ENCODE measurements around the gene RNF220. TPM values are rescaled to one million over a fixed set of nuclear protein-coding genes. Genes with fewer than 3 reads are reported as not detected.

RNF220 gene
- polyA plus RNA-seq, 1 donor (not counting 4 experiments of a cell fraction or from before 2014, with no cell fraction given) = 42.7 TPM

DNA sequence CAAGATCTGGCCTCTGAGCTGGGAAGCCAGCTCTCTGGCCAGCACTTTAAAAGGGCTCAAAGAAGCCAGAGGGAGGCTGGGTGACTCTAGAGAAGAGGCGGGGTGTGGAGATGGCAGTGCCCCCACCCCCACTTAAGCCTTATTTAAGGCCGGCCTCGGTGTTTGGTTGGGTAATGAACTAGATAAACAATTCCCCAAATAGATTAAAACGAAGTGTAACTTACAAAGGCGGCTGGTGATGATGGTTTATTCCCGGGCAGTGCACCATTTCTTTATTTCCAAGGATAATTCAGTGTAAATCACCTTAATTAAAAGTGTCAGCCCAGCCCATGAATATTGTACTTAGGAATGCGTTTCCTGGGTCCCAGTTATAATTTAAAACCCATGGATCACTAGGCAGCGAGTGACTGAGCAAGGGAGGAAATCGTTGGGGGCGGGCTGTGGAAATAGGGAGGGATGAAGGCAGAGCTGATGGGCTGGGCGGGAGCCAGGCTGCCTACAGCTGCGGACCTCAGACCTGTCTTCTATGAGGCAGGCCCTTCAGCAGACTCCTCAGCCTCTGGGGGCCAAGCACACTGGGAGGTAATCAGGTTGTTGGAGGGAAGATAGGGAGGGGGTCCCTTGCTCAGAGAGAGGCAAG is 214.3 kb downstream of the RNF220 start:
- Histone ChIP-seq H3K9me1 (ENCODE audit: control insufficient read depth, extremely low read depth, insufficient read depth, low read length) (no peaks in the 10 kb centered on the region), H3K9ac (ENCODE audit: control insufficient read depth, extremely low read depth, insufficient read depth, low read length) (no peak overlapping the region), H3K79me2 (ENCODE audit: control insufficient read depth, insufficient read depth, low read length) (no peaks in the 10 kb centered on the region), H3K4me2 (ENCODE audit: control insufficient read depth, extremely low read depth, insufficient read depth, low read depth, low read length) (no peak overlapping the region), H4K20me1 (ENCODE audit: control insufficient read depth, extremely low read depth, insufficient read depth, low read length) (no peaks in the 10 kb centered on the region), H3K9me3 (ENCODE audit: control insufficient read depth, low read depth, low read length) (no peaks in the 10 kb centered on the region), H3K36me3 (ENCODE audit: control insufficient read depth in 2 of 2, extremely low read depth in 1 of 2, insufficient read depth in 2 of 2, low read length in 2 of 2) (no peaks in the 10 kb centered on the region), H3K27ac (ENCODE audit: control insufficient read depth, insufficient read depth, low read length) (no peak overlapping the region), H3K27me3 (ENCODE audit: control insufficient read depth, extremely low read depth, insufficient read depth, low read length) (no peaks in the 10 kb centered on the region), H3K4me3 (ENCODE audit: control insufficient read depth in 2 of 3, extremely low read depth in 1 of 3, insufficient read depth in 2 of 3, low read depth in 1 of 3, low read length in 3 of 3) (no peak overlapping the region), H2AFZ (ENCODE audit: control insufficient read depth, low read length) (no peak overlapping the region), H3K4me1 (ENCODE audit: control insufficient read depth, extremely low read depth, insufficient read depth, low read length) (peaks cover 15% of the 10 kb centered on the region)
- no peak for DNase-seq (ENCODE audit: low read depth, low spot score)
- no peak for FAIRE-seq
- TF ChIP-seq, protein P1, sequence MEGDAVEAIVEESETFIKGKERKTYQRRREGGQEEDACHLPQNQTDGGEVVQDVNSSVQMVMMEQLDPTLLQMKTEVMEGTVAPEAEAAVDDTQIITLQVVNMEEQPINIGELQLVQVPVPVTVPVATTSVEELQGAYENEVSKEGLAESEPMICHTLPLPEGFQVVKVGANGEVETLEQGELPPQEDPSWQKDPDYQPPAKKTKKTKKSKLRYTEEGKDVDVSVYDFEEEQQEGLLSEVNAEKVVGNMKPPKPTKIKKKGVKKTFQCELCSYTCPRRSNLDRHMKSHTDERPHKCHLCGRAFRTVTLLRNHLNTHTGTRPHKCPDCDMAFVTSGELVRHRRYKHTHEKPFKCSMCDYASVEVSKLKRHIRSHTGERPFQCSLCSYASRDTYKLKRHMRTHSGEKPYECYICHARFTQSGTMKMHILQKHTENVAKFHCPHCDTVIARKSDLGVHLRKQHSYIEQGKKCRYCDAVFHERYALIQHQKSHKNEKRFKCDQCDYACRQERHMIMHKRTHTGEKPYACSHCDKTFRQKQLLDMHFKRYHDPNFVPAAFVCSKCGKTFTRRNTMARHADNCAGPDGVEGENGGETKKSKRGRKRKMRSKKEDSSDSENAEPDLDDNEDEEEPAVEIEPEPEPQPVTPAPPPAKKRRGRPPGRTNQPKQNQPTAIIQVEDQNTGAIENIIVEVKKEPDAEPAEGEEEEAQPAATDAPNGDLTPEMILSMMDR (optimal IDR thresholded peaks at IDR 0.05 in 1 of 3, IDR thresholded peaks at IDR 0.05 in 1 of 3, conservative IDR thresholded peaks at IDR 0.05 in 1 of 3; ENCODE audit: extremely low read depth in 1 of 3, insufficient read depth in 2 of 3, low read length in 3 of 3) = no peak
- TF ChIP-seq EZH2 (IDR thresholded peaks at IDR 0.05; ENCODE audit: low read length) = no peak
- dilution Hi-C loops (cut with MboI; ENCODE audit: extremely low pct_ligation_motif_present, low sequenced_read_pairs) = no loop called here

DNA sequence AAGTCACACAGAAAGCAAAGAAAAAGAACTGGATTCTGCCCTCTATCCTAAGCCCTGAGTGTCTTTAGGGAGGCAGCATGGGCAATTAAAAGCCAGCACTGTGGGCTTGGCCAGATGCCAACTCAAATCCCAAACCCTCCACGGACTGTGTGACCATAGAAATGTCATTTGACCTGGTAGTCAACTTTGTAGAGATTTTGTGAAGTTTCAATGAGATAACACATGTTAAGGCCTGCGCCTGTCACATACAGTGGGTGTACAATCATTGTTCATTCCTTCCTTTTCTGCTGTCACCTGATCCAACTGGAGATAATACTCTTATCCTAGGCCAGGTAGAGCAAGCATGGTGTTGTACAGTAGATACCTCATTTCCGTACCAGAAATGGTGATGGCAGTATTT is 215.0 kb downstream of the RNF220 start:
- peaks cover 15% of the 10 kb centered on the region for H3K4me1 ChIP-seq (ENCODE audit: control insufficient read depth, extremely low read depth, insufficient read depth, low read length)
- H3K4me2 ChIP-seq (ENCODE audit: control insufficient read depth, extremely low read depth, insufficient read depth, low read depth, low read length) = no peak overlapping the region
- no peaks in the 10 kb centered on the region for H3K36me3 ChIP-seq (ENCODE audit: control insufficient read depth in 2 of 2, extremely low read depth in 1 of 2, insufficient read depth in 2 of 2, low read length in 2 of 2)
- DNase-seq (ENCODE audit: low read depth, low spot score) (no peak), FAIRE-seq (no peak)
- H3K9me3 ChIP-seq (ENCODE audit: control insufficient read depth, low read depth, low read length) = no peaks in the 10 kb centered on the region
- dilution Hi-C loops (cut with MboI; ENCODE audit: extremely low pct_ligation_motif_present, low sequenced_read_pairs) = no loop called here
- no peaks in the 10 kb centered on the region for H3K27me3 ChIP-seq (ENCODE audit: control insufficient read depth, extremely low read depth, insufficient read depth, low read length)
- H3K27ac ChIP-seq (ENCODE audit: control insufficient read depth, insufficient read depth, low read length) = no peak overlapping the region
- no peak overlapping the region for H3K4me3 ChIP-seq (ENCODE audit: control insufficient read depth in 2 of 3, extremely low read depth in 1 of 3, insufficient read depth in 2 of 3, low read depth in 1 of 3, low read length in 3 of 3)
- H3K9me1 ChIP-seq (ENCODE audit: control insufficient read depth, extremely low read depth, insufficient read depth, low read length) = no peaks in the 10 kb centered on the region
- H3K9ac ChIP-seq (ENCODE audit: control insufficient read depth, extremely low read depth, insufficient read depth, low read length) = no peak overlapping the region
- H2AFZ ChIP-seq (ENCODE audit: control insufficient read depth, low read length) = no peak overlapping the region
- H4K20me1 ChIP-seq (ENCODE audit: control insufficient read depth, extremely low read depth, insufficient read depth, low read length) = no peaks in the 10 kb centered on the region
- H3K79me2 ChIP-seq (ENCODE audit: control insufficient read depth, insufficient read depth, low read length) = no peaks in the 10 kb centered on the region
- no peak for TF ChIP-seq EZH2 (IDR thresholded peaks at IDR 0.05; ENCODE audit: low read length)
- TF ChIP-seq, protein P1 (optimal IDR thresholded peaks at IDR 0.05 in 1 of 3, IDR thresholded peaks at IDR 0.05 in 1 of 3, conservative IDR thresholded peaks at IDR 0.05 in 1 of 3; ENCODE audit: extremely low read depth in 1 of 3, insufficient read depth in 2 of 3, low read length in 3 of 3) = no peak
